HG03354 (cell line): Measurements from ENCODE around the gene GALNT6.

Experiments
- ATAC-seq: cut with Tn5 transposase; IDR thresholded peaks from one replicate; pipeline ENCODE4 v1.9.1; 2021; ENCODE audit warnings: mild to moderate bottlenecking; ENCODE audit not compliant: unreplicated experiment, poor library complexity, severe bottlenecking

The GALNT6 gene

DNA sequence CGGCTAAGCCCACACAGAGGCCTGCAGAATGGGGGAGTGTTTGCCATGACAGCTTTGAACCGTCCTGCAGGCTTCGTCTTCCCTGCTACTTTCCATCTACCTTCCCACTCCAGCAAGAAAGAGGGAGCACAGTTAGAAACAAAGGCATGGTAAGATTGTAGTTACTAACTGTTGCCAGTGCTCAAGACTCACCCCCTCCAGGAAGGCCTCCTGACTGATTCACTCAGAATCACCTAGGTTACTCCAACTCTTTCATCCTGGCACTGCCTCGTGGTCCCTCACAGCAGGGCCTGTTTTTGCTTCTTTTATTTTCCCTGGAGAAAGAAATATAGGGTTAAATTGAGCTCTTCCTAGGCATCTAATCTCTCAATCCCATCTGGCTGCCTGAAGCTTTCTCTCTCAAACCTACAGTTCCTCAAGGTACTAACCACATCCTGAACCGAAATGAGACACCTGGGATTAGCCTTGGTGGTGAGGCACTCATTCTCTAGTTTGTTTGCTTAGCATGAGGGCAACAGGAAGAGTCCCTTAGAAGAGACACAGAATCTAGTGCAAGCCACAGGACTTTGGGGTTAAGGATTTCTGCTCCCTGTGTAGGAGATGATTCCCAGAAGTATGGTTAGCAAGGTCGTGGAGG is 7.8 kb downstream of the GALNT6 start:
- no peak for ATAC-seq

DNA sequence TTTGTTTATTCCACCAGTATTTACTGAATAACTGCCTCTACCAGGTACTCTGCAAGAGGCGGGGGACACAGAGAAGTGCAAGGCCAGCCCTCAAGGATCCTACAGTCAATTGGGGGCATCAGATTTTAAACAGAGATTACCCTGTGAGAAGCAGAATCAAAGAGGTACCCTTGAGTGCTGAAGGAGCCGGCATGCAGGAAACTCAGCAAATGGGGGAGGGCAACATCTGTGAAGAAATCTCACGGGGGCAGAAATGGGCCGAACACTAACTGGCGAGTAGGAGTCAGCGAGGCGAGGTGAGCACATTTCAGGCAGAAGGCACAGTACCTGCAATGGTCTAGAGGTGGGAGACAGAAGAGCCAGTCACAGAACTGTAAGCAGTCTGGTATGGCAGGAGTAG is 9.0 kb downstream of the GALNT6 start:
- no peak for ATAC-seq

DNA sequence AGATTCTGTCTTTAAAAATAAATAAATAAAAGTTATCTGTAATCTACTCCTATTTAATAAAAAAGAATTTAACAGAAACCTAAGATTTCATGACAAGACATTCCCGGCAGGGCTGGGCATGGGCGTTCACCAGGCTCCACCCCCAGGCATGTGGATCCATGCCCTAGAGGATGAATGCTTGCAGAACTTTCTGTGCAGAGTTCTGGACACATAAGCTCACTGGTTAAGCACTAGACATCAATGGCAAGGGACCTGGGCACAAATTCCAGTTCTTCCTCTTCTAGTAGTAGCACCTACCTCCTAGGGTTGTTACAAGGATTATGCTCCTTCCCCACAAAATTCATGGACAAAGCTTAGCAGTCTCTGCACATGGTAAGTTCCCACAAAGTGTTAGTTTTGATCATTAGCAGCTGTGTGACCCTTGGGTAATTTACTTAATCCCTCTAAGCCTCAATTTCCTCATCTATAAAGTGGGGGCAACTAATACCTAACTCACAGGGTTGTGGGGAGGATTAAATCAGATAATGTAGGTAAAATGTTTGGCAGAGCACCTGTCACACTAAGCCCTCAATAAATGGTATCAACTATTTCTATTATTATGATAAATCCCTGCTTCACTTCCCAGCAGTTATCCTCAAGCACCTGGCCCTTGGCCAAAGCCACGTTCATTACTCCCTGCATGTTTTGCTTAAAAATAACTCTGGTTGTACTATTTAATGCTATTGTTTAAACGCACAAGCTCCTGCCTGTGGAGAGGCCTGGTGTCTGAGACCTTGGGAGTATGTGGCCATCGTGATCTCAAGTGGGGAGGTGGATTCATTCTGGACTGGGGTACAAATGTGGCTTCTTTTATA is 9.8 kb downstream of the GALNT6 start:
- ATAC-seq: no peak

DNA sequence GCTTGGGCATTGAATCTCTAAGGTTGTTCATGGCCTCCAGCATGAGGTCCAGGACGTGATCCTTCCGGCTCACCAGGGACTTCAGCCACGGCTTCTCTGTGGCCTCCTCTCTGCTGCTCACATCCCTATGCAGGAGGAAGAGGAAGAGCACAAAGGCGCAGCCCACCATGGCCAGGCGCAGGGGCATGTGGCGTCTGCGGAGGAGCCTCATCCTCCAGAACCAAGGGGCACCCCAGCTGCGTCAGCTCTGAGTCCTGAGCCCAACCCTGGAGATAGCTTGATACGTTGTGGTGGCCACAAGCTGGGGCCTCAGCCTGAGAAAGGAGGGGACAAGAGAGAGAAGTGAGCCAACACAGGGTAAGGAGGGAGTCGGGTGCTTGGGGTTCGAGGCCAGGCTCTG is 11.6 kb downstream of the GALNT6 start:
- no peak for ATAC-seq

DNA sequence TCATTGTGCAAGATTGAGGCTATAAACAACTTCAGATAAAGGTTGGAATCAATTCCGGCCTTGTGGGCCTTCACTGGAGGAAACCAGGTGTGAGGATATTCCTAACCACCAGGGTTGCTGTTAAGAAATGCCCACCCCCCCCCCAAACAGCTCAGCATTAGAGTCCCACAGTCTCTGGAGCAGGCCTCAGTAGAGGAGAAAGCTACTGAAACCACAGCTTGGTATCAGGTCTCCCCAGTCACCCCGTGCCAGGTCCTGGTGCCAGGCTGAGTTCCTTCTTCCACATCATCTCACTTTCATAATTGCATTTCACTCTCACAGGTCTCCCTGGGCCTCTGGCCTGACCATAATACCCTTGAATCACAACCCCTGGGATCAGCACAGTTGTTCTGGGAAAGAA is 12.5 kb downstream of the GALNT6 start:
- no peak for ATAC-seq

DNA sequence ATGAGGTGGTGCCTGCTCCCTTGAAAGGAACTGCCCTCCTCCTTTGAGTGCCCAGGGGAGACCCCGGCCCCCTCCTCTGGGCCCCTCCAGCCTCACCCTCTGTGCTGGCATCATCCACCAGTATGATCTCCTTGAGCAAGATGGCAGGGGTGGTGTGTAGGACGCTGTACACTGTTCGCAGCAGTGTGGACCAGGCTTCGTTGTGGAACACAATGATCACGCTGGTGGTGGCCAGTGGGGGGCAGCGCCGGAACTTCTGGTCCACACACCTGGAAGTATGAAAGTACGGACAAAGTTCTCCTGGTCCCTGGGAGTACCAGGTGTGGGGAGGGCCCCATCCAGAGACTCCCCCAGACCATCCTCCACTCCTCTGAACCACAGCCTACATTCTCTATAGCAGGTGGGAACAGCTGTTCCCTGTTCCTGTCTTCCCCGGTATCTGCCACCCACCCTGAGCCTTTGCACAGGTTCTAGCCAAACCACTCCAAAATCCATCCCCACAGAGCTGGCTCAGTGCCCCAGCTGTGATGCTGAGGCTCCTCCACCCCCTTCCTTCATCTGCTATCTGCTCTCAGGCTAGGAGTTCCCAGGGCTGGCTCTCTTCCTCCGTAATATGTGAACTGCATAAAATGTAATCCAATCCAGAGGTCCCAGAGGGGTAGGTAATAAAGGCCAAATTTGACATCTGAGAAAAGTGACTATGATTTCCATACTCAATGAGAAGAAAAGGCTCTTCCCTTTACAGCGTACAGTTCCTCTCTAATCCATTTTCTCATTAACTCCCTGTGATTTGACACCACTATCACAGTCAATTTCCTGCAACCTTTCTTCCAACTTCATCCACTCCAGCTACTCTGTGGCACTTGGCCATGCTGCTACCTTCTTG is 13.9 kb downstream of the GALNT6 start:
- no peak for ATAC-seq

DNA sequence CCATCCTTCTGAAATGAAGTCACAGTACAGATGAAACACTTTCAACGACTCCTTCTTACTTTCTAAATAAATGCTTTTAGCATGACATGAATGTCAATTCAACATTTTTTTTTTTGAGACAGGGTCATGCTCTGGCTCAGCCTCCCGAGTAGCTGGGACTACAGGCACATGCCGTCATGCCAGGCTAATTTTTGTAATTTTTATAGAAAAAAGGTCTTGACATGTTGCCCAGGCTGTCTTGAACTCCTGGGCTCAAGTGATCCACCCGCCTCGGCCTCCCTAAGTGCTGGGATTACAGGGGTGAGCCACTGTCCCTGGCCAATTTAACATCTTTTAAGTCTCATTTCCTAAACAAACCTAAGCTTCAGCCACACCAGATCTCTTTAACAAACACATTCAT is 16.4 kb downstream of the GALNT6 start:
- no peak for ATAC-seq

DNA sequence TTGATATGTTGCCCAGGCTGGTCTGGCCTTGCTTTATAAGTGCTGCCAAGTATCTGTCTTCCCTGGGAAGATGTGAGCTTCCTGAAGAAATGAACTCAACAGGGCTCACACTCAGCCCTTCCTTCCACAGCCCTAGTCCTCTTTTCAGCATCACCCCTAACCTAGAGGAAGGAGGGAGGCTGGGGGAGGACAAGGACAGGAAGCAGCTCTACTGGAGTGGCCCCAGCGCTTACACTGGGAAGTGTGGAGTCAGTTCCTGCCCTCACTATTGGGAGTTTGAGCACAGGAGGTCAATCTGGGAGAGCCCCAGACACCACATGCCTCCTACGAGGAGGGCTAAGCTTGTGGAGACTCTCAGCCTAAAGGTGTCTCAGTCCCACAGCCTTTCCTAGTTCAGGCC is 16.8 kb downstream of the GALNT6 start:
- ATAC-seq: no peak

DNA sequence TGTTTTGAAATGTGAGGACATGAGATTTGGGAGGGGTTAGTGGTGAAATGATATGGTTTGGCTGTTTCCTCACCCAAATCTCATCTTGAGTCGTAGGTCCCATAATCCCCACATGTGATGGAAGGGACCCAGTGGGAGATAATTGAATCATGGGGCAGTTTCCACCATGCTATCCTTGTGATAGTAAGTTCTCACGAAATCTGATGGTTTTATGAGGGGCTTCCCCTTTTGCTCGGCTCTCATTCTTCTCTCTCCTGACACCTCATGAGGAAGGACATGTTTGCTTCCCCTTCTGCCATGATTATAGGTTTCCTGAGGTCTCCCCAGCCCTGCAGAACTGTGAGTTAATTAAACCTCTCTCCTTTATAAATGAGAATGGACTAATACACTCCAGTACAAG is 18.0 kb downstream of the GALNT6 start:
- ATAC-seq: no peak

DNA sequence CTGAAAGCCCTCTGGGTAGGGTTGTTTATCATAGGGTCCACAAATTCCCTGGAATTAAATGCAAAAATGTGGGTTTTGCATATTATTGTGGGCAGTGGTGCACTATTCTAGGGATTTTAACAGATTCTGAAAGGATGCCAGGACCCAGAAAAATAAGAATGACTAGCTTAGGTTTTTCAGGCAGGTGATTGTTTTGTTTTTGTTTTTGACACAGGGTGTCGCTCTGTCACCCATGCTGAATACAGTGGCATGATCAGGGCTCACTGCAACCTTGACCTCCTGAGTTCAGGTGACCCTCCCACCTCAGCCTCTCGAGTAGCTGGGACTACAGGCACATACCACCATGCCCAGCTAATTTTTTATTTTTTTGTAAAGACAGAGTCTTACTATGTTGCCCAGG is 19.2 kb downstream of the GALNT6 start:
- ATAC-seq: no peak

DNA sequence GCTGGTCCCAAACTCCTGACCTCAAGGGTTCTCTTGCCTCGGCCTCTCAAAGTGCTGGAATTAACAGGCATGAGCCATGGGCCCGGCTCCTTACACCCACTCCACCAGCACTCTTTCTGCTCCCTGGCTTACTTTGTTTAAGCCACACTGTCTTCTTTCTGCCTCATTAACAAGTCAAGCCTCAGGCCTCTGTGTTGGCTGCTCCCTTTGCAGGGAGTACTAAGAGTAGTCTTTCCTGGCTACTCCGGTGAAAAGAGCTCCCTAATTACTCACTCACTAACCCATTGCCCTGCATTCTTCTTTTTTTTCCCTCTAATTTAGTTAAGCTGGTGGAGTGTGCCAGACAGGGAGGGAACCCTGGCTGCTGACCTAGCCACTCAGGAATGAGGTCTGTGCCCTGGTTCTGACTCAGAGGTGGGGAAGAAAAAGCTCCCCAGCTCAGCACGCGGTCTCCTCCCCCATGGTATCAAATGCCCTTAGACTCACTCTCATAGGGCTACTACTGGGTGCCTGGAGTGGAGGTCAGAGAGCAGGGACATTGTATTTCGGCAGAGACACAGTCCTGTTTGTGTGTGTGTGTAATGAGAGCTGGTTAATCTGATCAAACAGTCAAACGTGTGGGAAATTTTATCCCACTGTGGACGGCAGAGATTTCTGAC is 19.8 kb downstream of the GALNT6 start:
- no peak for ATAC-seq

DNA sequence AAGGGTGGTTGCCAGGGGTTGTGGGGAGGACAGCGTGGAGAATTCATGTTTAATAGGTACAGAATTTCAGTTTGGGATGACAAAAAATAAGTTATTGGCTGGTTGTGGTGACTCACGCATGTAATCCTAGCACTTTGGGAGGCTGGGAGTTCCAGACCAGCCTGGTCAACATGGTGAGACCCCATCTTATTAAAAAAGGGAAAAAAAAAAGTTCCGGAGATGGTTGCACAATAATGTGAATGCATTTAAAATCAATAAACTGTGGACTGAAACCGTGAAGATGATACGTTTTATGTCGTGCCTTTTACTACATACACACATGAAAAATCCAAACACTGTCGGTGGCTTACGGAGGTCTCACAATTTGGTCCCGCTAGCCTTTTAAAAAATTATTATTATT is 20.5 kb downstream of the GALNT6 start:
- no peak for ATAC-seq

DNA sequence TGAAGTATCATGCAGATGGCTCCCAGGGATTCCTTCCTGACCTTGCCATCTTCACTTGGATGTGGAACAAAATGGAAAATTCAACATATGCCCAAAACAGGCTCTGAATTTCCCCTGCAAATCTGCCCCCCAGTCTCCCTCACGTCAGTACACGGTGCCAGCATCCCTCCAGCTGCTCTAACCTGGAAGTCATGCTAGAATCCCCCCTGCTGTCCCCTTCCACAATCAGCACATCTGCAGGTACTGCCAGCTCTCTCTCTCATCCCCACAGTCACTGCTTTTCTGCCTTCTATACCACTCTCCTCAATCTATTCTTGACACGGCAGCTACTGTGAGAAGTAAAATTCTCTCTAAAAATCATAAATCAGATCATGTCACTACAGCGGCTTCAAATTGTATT is 21.6 kb downstream of the GALNT6 start:
- ATAC-seq: no peak

DNA sequence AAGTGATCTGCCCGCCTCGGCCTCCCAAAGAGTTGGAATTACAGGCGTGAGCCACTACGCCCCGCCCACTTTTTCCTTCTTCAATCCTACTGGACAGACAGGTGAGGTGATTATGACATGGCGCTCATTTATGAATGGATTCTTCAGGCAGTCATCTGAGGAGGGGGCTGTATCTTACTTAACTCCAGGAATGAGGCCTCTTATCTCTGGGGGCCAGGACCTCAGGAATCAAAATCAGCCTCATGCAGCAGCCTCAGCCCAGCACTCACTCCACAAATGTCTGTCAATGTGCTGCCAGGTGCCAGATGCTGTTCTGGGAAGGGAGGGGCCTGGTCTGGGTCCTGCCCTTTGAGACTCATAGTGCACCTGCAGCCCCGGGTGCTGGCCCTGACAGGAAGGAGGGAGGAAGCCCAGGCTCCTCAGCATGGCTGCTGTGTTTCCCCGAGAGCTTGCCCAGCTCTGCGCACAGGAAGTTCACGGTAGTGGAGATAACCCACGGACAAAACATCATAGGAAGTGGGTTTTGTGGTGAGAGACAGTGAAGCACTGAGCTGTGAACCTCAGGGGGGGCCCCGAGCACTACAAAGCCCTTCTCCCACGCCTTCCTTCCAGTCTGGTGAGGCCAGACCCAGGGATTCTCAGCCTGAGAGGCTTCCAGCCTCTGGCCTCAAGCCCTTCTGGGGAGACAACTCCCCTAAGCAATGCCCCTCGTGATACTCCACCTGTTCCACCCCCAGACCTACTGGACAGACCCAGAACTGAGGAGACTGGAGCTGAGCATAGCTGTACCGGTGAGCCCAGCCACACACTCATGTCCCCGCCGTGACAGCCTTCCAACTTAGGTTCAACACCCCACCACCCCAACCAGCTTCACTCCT is 22.3 kb downstream of the GALNT6 start:
- ATAC-seq: peak; percentile 98

DNA sequence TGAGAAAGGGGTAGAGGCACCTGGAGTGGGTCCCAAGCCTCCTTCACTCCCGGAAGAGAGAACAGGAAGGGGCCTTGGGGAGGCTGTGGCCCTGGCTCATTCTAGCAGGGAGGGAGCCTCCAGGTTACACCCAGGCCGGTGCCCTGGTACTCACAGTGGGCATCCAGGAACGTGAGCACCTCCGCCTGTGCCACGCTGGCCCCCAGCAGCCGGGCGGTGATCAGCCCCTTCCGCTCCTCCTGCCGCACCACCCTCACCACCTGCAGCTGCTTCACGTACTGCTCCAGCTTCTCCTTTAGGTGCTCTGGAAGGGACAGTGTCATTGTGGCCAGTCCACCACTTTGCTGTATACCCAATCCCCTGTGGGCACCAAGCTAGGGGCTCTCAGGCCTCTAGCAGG is 25.9 kb downstream of the GALNT6 start:
- no peak for ATAC-seq

DNA sequence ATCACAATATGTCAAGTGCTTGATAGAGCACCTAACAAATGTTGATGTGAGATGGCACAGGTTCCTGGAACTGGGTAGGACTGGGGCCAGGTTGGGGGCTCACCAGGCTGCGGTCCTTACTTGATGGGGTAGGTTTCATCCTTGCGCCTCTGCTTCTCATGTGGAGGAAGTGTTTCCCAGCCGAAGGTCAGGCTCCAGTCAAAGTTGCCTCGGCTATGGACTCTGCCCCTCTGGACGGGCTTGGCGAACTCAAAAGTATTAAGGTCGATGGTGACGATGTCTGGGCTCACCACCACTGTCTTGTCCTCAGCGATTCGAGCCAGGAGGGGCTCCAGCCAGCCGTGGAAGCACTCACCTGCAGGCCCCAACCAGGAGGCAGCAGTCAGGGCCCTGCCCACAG is 27.2 kb downstream of the GALNT6 start:
- no peak for ATAC-seq

DNA sequence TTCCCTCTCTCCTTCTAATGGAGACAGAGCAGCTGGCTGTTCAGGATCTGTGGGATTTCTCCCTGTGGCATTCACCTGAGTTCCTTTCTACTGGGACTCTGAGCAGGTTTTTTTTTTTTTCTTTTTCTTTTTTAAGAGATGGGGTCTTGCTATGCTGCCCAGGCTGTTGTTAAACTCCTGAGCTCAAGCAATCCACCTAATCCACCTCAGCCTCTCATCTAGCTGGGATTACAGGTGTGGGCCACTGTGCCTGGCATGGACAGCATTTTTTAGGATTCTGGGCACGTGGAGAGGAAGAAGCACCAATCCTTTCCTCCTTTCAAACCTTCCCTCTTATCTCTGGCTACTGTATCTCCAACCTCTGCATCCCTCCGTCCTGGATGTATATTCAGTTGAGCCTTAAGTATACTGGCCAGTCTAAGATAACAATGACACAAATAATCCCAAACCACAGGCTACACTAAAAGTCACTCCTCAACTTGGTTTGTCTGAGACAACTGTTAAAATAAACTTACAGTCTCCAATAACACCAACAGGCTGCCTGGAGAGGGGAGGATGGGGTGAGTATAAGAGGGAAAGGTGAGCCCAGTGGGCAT is 28.4 kb downstream of the GALNT6 start:
- ATAC-seq: no peak

DNA sequence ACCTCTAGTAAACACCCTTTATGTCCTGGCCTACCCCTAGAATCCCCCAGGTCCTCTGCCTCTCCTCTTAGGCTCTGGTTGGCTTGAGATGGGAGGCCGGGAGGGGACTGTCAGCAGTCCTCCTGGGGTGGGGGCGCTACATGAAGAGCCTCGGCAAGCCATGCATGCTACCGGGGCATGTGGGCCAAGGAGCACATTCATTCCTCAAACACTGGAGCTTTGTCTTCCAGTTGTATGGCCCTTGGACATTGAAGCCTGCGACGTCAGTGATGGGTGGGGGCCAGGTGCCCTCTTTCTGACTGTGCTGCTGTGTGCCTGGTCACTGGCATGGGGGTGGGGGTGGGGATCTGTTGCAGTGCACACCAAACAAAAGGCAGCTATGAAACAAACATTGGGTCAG is 28.9 kb downstream of the GALNT6 start:
- no peak for ATAC-seq
